Suprapubic skin (tissue), 4 donors: ENCODE measurements around the gene FAM171A2. TPM values are rescaled to one million over a fixed set of nuclear protein-coding genes. Genes with fewer than 3 reads are reported as not detected.
"Not testable (repeated sequence)": the region's sequence is repeated elsewhere in the genome, so short reads cannot be mapped to it uniquely, and the experiment has no call there.

Experiments
- DNase-seq, 2 donors: peaks; one replicate each; pipeline ENCODE4 v3.0.0-alpha.2; 2019; ENCODE audit warnings: low spot score in 2 of 2
- H3K27ac ChIP-seq: fragments of 200-600 bp; sonication (generic); one replicate; pipeline ENCODE4 v1.5.1; 2019
- H3K27me3 ChIP-seq: fragments of 200-600 bp; sonication (generic); one replicate; pipeline ENCODE4 v1.5.1; 2019
- H3K36me3 ChIP-seq: fragments of 200-600 bp; sonication (generic); one replicate; pipeline ENCODE4 v1.5.1; 2019
- H3K4me1 ChIP-seq: fragments of 200-600 bp; sonication (generic); one replicate; pipeline ENCODE4 v1.5.1; 2019
- H3K4me3 ChIP-seq: fragments of 200-600 bp; sonication (generic); one replicate; pipeline ENCODE4 v1.5.1; 2019; ENCODE audit warnings: mild to moderate bottlenecking
- H3K9me3 ChIP-seq: fragments of 200-600 bp; sonication (generic); one replicate; pipeline ENCODE4 v1.5.1; 2019
- EP300 ChIP-seq: sonication (generic); formaldehyde crosslinking; IDR thresholded peaks from one replicate; pipeline ENCODE4 v1.6.1; 2017; ENCODE audit warnings: antibody characterized with exemption
- POLR2A ChIP-seq, 2 donors: fragments of 450-650 bp; IDR thresholded peaks; one replicate each; pipeline ENCODE4 v1.6.1; 2017; ENCODE audit warnings: antibody characterized with exemption in 2 of 2, mild to moderate bottlenecking in 2 of 2, moderate library complexity in 2 of 2
- POLR2AphosphoS5 ChIP-seq, 3 donors: sonication (generic); formaldehyde crosslinking; IDR thresholded peaks; one replicate each; pipeline ENCODE4 v1.6.1; 2017; ENCODE audit warnings: antibody characterized with exemption in 3 of 3
- WGBS: methylation state at CpG from one replicate; pipeline ENCODE4 v1.1.5; 2018; 5-methylcytosine and 5-hydroxymethylcytosine counted together
- total RNA-seq, 4 donors: library from RNA; depleted of rRNA; stranded (reverse); fragments of >200 nt; gene quantifications; one replicate each; pipeline ENCODE4 v1.1.0, GENCODE V29; 2016
- TF ChIP-seq, protein P1 (sequence below), 2 donors: fragments of 200-600 bp in 1 of 2; fragments of 450-650 bp in 1 of 2; sonication (generic) in 1 of 2; IDR thresholded peaks; one replicate each; pipeline ENCODE4 v1.5.1; 2016 to 2019; ENCODE audit warnings: antibody characterized with exemption in 2 of 2, mild to moderate bottlenecking in 1 of 2, moderate library complexity in 1 of 2

The FAM171A2 gene
- total RNA-seq, 4 donors from 2014 or later = 1.2 to 2.6 (median 1.5) TPM

GRCh38 chr17:44350733-44351226 lies 12.9 kb downstream of the FAM171A2 start:
- H3K27ac ChIP-seq = no peak overlapping the region
- no peaks in the 10 kb centered on the region for H3K27me3 ChIP-seq
- DNase-seq = no peak
- peaks cover 46% of the 10 kb centered on the region for H3K4me1 ChIP-seq
- H3K9me3 ChIP-seq = no peaks in the 10 kb centered on the region
- peaks cover 47% of the 10 kb centered on the region for H3K36me3 ChIP-seq
- whole genome bisulfite sequencing = 70% methylated on average over 6 of the region's 6 CpGs
- TF ChIP-seq, protein P1, sequence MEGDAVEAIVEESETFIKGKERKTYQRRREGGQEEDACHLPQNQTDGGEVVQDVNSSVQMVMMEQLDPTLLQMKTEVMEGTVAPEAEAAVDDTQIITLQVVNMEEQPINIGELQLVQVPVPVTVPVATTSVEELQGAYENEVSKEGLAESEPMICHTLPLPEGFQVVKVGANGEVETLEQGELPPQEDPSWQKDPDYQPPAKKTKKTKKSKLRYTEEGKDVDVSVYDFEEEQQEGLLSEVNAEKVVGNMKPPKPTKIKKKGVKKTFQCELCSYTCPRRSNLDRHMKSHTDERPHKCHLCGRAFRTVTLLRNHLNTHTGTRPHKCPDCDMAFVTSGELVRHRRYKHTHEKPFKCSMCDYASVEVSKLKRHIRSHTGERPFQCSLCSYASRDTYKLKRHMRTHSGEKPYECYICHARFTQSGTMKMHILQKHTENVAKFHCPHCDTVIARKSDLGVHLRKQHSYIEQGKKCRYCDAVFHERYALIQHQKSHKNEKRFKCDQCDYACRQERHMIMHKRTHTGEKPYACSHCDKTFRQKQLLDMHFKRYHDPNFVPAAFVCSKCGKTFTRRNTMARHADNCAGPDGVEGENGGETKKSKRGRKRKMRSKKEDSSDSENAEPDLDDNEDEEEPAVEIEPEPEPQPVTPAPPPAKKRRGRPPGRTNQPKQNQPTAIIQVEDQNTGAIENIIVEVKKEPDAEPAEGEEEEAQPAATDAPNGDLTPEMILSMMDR (IDR thresholded peaks at IDR 0.05) = peak; percentile 24 to 72
- TF ChIP-seq POLR2AphosphoS5 (IDR thresholded peaks at IDR 0.05) = no peak
- H3K4me3 ChIP-seq = no peak overlapping the region

GRCh38 chr17:44349553-44350070 lies 14.0 kb downstream of the FAM171A2 start:
- no peak overlapping the region for H3K4me3 ChIP-seq
- peaks cover 47% of the 10 kb centered on the region for H3K36me3 ChIP-seq
- H3K4me1 ChIP-seq = peaks cover 54% of the 10 kb centered on the region
- WGBS = 90% methylated on average over 6 of the region's 12 CpGs
- H3K27ac ChIP-seq = no peak overlapping the region
- no peak for DNase-seq
- H3K27me3 ChIP-seq = no peaks in the 10 kb centered on the region
- TF ChIP-seq POLR2A (IDR thresholded peaks at IDR 0.05) (no peak), EP300 (no peak), POLR2AphosphoS5 (IDR thresholded peaks at IDR 0.05) (no peak)
- TF ChIP-seq, protein P1 (IDR thresholded peaks at IDR 0.05) = no peak
- no peaks in the 10 kb centered on the region for H3K9me3 ChIP-seq

DNA sequence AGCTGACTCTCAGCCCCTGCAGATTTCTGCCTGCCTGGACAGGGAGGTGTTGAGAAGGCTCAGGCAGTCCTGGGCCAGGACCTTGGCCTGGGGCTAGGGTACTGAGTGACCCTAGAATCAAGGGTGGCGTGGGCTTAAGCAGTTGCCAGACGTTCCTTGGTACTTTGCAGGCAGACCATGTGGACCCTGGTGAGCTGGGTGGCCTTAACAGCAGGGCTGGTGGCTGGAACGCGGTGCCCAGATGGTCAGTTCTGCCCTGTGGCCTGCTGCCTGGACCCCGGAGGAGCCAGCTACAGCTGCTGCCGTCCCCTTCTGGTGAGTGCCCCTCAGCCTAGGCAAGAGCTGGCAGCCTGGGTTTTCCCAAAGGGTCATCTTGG lies 14.7 kb downstream of the FAM171A2 start:
- Histone ChIP-seq H3K4me1 (peaks cover 58% of the 10 kb centered on the region), H3K27me3 (no peaks in the 10 kb centered on the region), H3K27ac (no peak overlapping the region), H3K9me3 (no peaks in the 10 kb centered on the region), H3K36me3 (peaks cover 47% of the 10 kb centered on the region), H3K4me3 (no peak overlapping the region)
- WGBS = 80% methylated on average over 2 of the region's 6 CpGs
- TF ChIP-seq, protein P1 (IDR thresholded peaks at IDR 0.05) = no peak
- TF ChIP-seq POLR2A (IDR thresholded peaks at IDR 0.05) = no peak
- no peak for TF ChIP-seq EP300
- no peak for DNase-seq

GRCh38 chr17:44348234-44348987 lies 15.2 kb downstream of the FAM171A2 start:
- DNase-seq = no peak
- Histone ChIP-seq H3K27me3 (no peaks in the 10 kb centered on the region), H3K4me1 (peaks cover 59% of the 10 kb centered on the region), H3K27ac (no peak overlapping the region), H3K36me3 (peaks cover 47% of the 10 kb centered on the region), H3K4me3 (no peak overlapping the region), H3K9me3 (no peaks in the 10 kb centered on the region)
- TF ChIP-seq, protein P1 (IDR thresholded peaks at IDR 0.05) = no peak
- no peak for TF ChIP-seq POLR2A (IDR thresholded peaks at IDR 0.05)
- no peak for TF ChIP-seq EP300
- no peak for TF ChIP-seq POLR2AphosphoS5 (IDR thresholded peaks at IDR 0.05)
- WGBS = 57% methylated on average over 4 of the region's 9 CpGs

DNA sequence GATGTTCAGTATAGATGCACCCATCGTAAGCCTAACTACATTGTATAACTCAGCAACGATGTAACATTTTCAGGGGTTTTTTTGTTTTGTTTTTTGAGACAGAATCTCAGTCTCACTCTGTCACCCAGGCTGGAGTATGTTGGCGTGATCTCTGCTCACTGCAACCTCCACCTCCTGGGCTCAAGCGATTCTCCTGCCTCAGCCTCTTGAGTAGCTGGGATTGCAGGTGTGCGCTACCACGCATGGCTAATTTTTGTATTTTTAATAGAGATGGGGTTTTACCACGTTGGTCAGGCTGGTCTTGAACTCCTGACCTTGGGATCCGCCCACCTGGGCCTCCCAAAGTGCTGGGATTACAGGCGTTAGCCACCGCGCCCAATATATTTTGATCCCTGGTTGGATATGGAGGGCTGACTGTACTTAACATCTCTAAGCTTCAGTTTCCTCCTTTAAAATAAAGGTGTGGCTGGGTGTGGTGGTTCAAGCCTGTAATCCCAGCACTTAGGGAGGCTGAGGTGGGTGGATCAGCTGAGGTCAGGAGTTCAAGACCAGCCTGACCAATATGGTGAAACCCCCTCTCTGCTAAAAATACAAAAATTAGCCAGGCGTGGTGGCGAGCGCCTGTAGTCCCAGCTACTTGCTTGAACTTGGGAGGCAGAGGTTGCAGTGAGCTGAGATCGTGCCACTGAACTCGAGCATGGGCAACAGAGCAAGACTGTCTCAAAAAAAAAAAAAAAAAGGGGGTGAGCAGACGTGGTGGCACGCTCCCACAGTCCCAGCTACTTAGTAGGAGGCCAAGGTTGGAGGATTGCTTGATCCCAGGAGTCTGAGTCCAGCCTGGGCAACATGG lies 16.2 kb downstream of the FAM171A2 start:
- not testable (repeated sequence) for H3K9me3 ChIP-seq, H3K4me3 ChIP-seq, DNase-seq, H3K27me3 ChIP-seq, H3K27ac ChIP-seq
- WGBS = 72% methylated on average over 18 of the region's 18 CpGs
- Histone ChIP-seq H3K36me3 (peaks cover 37% of the 10 kb centered on the region), H3K4me1 (peaks cover 57% of the 10 kb centered on the region)
